Naive thymus-derived CD4-positive, alpha-beta T cell (primary cell): ENCODE data around the gene UFC1. TPM values are rescaled to one million over a fixed set of nuclear protein-coding genes. Genes with fewer than 3 reads are reported as not detected.

Experiments
- ATAC-seq: fragments of 150-1000 bp; cut with Tn5 transposase; 2 replicates; pipeline ENCODE4 v1.10.0; 2021; ENCODE audit warnings: mild to moderate bottlenecking, moderate library complexity
- CTCF ChIA-PET: fragments of 350-600 bp; sonication (Branson Sonifier 250); formaldehyde crosslinking; loops from one replicate; lab custom pipeline; 2021; ENCODE audit warnings: antibody characterized with exemption; lab: Charles Lee
- POLR2A ChIA-PET: fragments of 350-600 bp; sonication (Branson Sonifier 250); formaldehyde crosslinking; loops from one replicate; lab custom pipeline; 2021; ENCODE audit warnings: antibody characterized with exemption, inconsistent platforms; lab: Charles Lee
- DNase-seq, 9 donors: peaks; one replicate each; pipeline versions ENCODE4 v3.0.0 to v3.0.0-alpha.2; 2020 to 2022; ENCODE audit warnings: mixed read lengths in 1 of 9
- H3K27ac ChIP-seq: one replicate; pipeline ENCODE4 v1.7.0; 2013; ENCODE audit warnings: mild to moderate bottlenecking, low read depth, low read length, moderate library complexity
- H3K27me3 ChIP-seq, 2 donors: one replicate each; pipeline ENCODE4 v1.7.0; 2013; ENCODE audit warnings: low read length in 2 of 2, mild to moderate bottlenecking in 2 of 2, moderate library complexity in 2 of 2; ENCODE audit not compliant: control insufficient read depth in 2 of 2, insufficient read depth in 2 of 2
- H3K36me3 ChIP-seq, 3 experiments: 1 replicate in 2 of 3; 2 replicates in 1 of 3; pipeline ENCODE4 v1.7.0; 2013; ENCODE audit warnings: low read length in 3 of 3, mild to moderate bottlenecking in 3 of 3, moderate library complexity in 1 of 3; ENCODE audit not compliant: insufficient read depth in 3 of 3, control insufficient read depth in 2 of 3
- H3K4me1 ChIP-seq, 2 donors: one replicate each; pipeline ENCODE4 v1.7.0; 2013; ENCODE audit warnings: low read length in 2 of 2, mild to moderate bottlenecking in 2 of 2, moderate library complexity in 1 of 2; ENCODE audit not compliant: control insufficient read depth in 2 of 2, insufficient read depth in 2 of 2
- H3K4me3 ChIP-seq: 2 replicates; pipeline ENCODE4 v1.7.0; 2013; ENCODE audit warnings: mild to moderate bottlenecking, low read length
- H3K9me3 ChIP-seq, 3 experiments: 1 replicate in 2 of 3; 2 replicates in 1 of 3; pipeline ENCODE4 v1.7.0; 2013; ENCODE audit warnings: low read length in 3 of 3; ENCODE audit not compliant: control insufficient read depth in 2 of 3
- H3K27ac Mint-ChIP-seq, 9 donors: one replicate each; pipeline ENCODE4 v1.8.0; 2020 to 2022; ENCODE audit warnings: mixed read lengths in 9 of 9, mild to moderate bottlenecking in 8 of 9, moderate library complexity in 5 of 9, inconsistent platforms in 2 of 9
- H3K27me3 Mint-ChIP-seq, 5 donors: one replicate each; pipeline ENCODE4 v1.8.0; 2021 to 2022; ENCODE audit warnings: mixed read lengths in 5 of 5, mild to moderate bottlenecking in 1 of 5
- H3K36me3 Mint-ChIP-seq, 5 donors: one replicate each; pipeline ENCODE4 v1.8.0; 2020 to 2022; ENCODE audit warnings: mixed read lengths in 5 of 5, mild to moderate bottlenecking in 3 of 5, inconsistent platforms in 1 of 5
- H3K4me1 Mint-ChIP-seq, 7 donors: one replicate each; pipeline ENCODE4 v1.8.0; 2020 to 2022; ENCODE audit warnings: mixed read lengths in 7 of 7, mild to moderate bottlenecking in 3 of 7, inconsistent platforms in 1 of 7
- H3K4me3 Mint-ChIP-seq, 10 donors: one replicate each; pipeline ENCODE4 v1.8.0; 2020 to 2022; ENCODE audit warnings: mild to moderate bottlenecking in 10 of 10, mixed read lengths in 10 of 10, moderate library complexity in 6 of 10, inconsistent platforms in 2 of 10
- H3K9me3 Mint-ChIP-seq, 11 donors: one replicate each; pipeline ENCODE4 v1.8.0; 2020 to 2022; ENCODE audit warnings: mixed read lengths in 11 of 11, mild to moderate bottlenecking in 4 of 11, inconsistent platforms in 1 of 11, moderate library complexity in 1 of 11
- intact Hi-C, 2 donors: fragments of 100-400 bp; cut with micrococcal nuclease; formaldehyde crosslinking; loops; one replicate each; pipeline ENCODE4 v1.15.1; 2023
- polyA plus RNA-seq, 2 donors: library from polyadenylated mRNA; unstranded; fragments of 300-500 nt; fragmentation: Illumina TruSeq; gene quantifications; one replicate each; pipeline ENCODE4 v1.2.3, GENCODE V29; 2021
- total RNA-seq, 6 experiments: library from RNA in 5 of 6; stranded (reverse) in 5 of 6; gene quantifications; 1 replicate in 5 of 6; 2 replicates in 1 of 6; pipeline ENCODE4 v1.2.3 and lab custom pipeline; 2021 to 2026

The UFC1 gene
- total and polyA plus RNA-seq, 7 experiments from 2014 or later: 83.7 to 132 (median 106) TPM

GRCh38 chr1:161158316-161159010 lies 4.7 kb downstream of the UFC1 start:
- DNase-seq (no peak), ATAC-seq (no peak)
- H3K4me1 Mint-ChIP-seq: peaks cover 32 to 76% (median 70%) of the 10 kb centered on the region in 7 donors
- H3K27ac Mint-ChIP-seq: peak overlapping the region; percentile 89 to 97 (median 93)
- peak overlapping the region; percentile 88 to 94 (median 92) for H3K4me3 Mint-ChIP-seq
- Histone ChIP-seq H3K27ac (peak overlapping the region; percentile 84), H3K36me3 (peaks cover 0 to 49% (median 0%) of the 10 kb centered on the region in 3 experiments), H3K4me1 (peaks cover 31 to 34% of the 10 kb centered on the region in 2 donors), H3K4me3 (peak overlapping the region; percentile 68), H3K27me3 (no peaks in the 10 kb centered on the region), H3K9me3 (no peaks in the 10 kb centered on the region)
- peaks cover 11 to 23% (median 18%) of the 10 kb centered on the region in 5 donors for H3K36me3 Mint-ChIP-seq
- H3K9me3 Mint-ChIP-seq: no peaks in the 10 kb centered on the region
- H3K27me3 Mint-ChIP-seq: no peaks in the 10 kb centered on the region
- intact Hi-C loops: loop anchor here (1.0 to 5.0 kb wide), 7 partner anchors 18 to 321 kb away; partner anchors contain the start of genes DEDD (in 2 of the 2), NDUFS2 (in 2 of the 2) and B4GALT3 (in 1 of the 2)
- POLR2A ChIA-PET: interaction anchor here (0.7 to 6.2 kb wide), 14 partner anchors 8 to 148 kb away, joined by 3 to 63 read pairs (median 4); partner anchors contain the start of genes ADAMTS4, ARHGAP30, DEDD and PPOX
- CTCF ChIA-PET: interaction anchor here (0.5 to 2.1 kb wide), 8 partner anchors 7 to 115 kb away, joined by 3 to 9 read pairs (median 4); partner anchors contain the start of genes DEDD and PPOX

GRCh38 chr1:161159087-161159912 lies 5.5 kb downstream of the UFC1 start, which contains the start of gene USP21:
Gene USP21, plus strand, starts transcription at chr1:161159500. Its CDS starts 1,141 bp downstream, at chr1:161160641.
- Mint-ChIP-seq H3K9me3 (no peaks in the 10 kb centered on the region), H3K4me1 (peaks cover 35 to 76% (median 67%) of the 10 kb centered on the region in 7 donors), H3K36me3 (peaks cover 14 to 26% (median 21%) of the 10 kb centered on the region in 5 donors), H3K27ac (peak within 1 kb of the TSS; percentile 89 to 97 (median 93)), H3K4me3 (peak within 1 kb of the TSS; percentile 88 to 94 (median 92)), H3K27me3 (no peaks in the 10 kb centered on the region)
- ChIA-PET CTCF (interaction anchor here (1.4 kb wide), 1 partner anchor 27 kb away, joined by 3 read pairs; the partner anchor contains the start of gene DEDD), POLR2A (interaction anchor here (0.9 to 6.2 kb wide), 8 partner anchors 7 to 114 kb away, joined by 3 to 63 read pairs (median 6); partner anchors contain the start of genes PPOX and USF1)
- Histone ChIP-seq H3K4me1 (peaks cover 31 to 34% of the 10 kb centered on the region in 2 donors), H3K9me3 (no peaks in the 10 kb centered on the region), H3K27me3 (no peaks in the 10 kb centered on the region), H3K36me3 (peaks cover 0 to 58% (median 0%) of the 10 kb centered on the region in 3 experiments), H3K27ac (peak within 1 kb of the TSS; percentile 84), H3K4me3 (peak within 1 kb of the TSS; percentile 68)
- ATAC-seq: peak; percentile 95
- DNase-seq: peak; percentile 86 to 93 (median 91)
- intact Hi-C loops: loop anchor here (1.0 to 5.0 kb wide), 7 partner anchors 18 to 322 kb away; partner anchors contain the start of genes DEDD (in 2 of the 2), NDUFS2 (in 2 of the 2) and B4GALT3 (in 1 of the 2)

- no peaks in the 10 kb centered on the region for H3K9me3 ChIP-seq
- ChIA-PET CTCF (no interaction called here), POLR2A (interaction anchor here (1.0 kb wide), 1 partner anchor 42 kb away, joined by 3 read pairs; the partner anchor contains the start of gene NDUFS2)
- ATAC-seq (no peak), DNase-seq (no peak)
- Mint-ChIP-seq H3K4me1 (peaks cover 33 to 78% (median 66%) of the 10 kb centered on the region in 7 donors), H3K4me3 (peak overlapping the region; percentile 88 to 94 (median 92)), H3K36me3 (peaks cover 13 to 26% (median 21%) of the 10 kb centered on the region in 5 donors), H3K27ac (peak overlapping the region; percentile 67 to 97 (median 91)), H3K9me3 (no peaks in the 10 kb centered on the region), H3K27me3 (no peaks in the 10 kb centered on the region)
- intact Hi-C loops: loop anchor here (1.0 to 5.0 kb wide), 7 partner anchors 17 to 323 kb away; partner anchors contain the start of genes DEDD (in 2 of the 2), NDUFS2 (in 2 of the 2) and B4GALT3 (in 1 of the 2)
- peak overlapping the region; percentile 68 for H3K4me3 ChIP-seq
- peak overlapping the region; percentile 84 for H3K27ac ChIP-seq
- H3K36me3 ChIP-seq: peaks cover 0 to 64% (median 0%) of the 10 kb centered on the region in 3 experiments
- H3K4me1 ChIP-seq: peaks cover 27 to 30% of the 10 kb centered on the region in 2 donors
- H3K27me3 ChIP-seq: no peaks in the 10 kb centered on the region
Measured at GRCh38 chr1:161159913-161160243, 6.1 kb downstream of the UFC1 start.

- H3K36me3 Mint-ChIP-seq: peaks cover 5 to 26% (median 18%) of the 10 kb centered on the region in 5 donors
- intact Hi-C loops: no loop called here
- DNase-seq: no peak
- Histone ChIP-seq H3K4me1 (peaks cover 22 to 28% of the 10 kb centered on the region in 2 donors), H3K36me3 (peaks cover 0 to 64% (median 0%) of the 10 kb centered on the region in 3 experiments), H3K9me3 (no peaks in the 10 kb centered on the region), H3K27me3 (no peaks in the 10 kb centered on the region), H3K4me3 (no peak overlapping the region), H3K27ac (peak overlapping the region; percentile 84)
- POLR2A ChIA-PET: interaction anchor here (1.0 to 2.6 kb wide), 3 partner anchors 16 to 41 kb away, joined by 3 to 9 read pairs (median 8); partner anchors contain the start of genes B4GALT3 and NDUFS2
- H3K4me3 Mint-ChIP-seq: peak overlapping the region; percentile 88 to 94 (median 92)
- H3K9me3 Mint-ChIP-seq: no peaks in the 10 kb centered on the region
- CTCF ChIA-PET: no interaction called here
- H3K4me1 Mint-ChIP-seq: peaks cover 33 to 78% (median 65%) of the 10 kb centered on the region in 7 donors
- peak overlapping the region in 7 of 9 donors; percentile 32 to 91 (median 79) for H3K27ac Mint-ChIP-seq
- H3K27me3 Mint-ChIP-seq: no peaks in the 10 kb centered on the region
- ATAC-seq: no peak
Measured at GRCh38 chr1:161160671-161161145, 6.9 kb downstream of the UFC1 start.

GRCh38 chr1:161161652-161162051 lies 7.9 kb downstream of the UFC1 start:
- peaks cover 5 to 26% (median 17%) of the 10 kb centered on the region in 5 donors for H3K36me3 Mint-ChIP-seq
- no peak overlapping the region for H3K4me3 ChIP-seq
- peak overlapping the region in 7 of 10 donors; percentile 20 to 94 (median 47) for H3K4me3 Mint-ChIP-seq

More at GRCh38 chr1:161161652-161162051, 7.9 kb downstream of the UFC1 start:
- CTCF ChIA-PET: interaction anchor here (0.6 to 1.6 kb wide), 3 partner anchors 21 to 220 kb away, joined by 3 to 4 read pairs (median 4); no protein-coding TSS in a partner anchor
- DNase-seq (no peak), ATAC-seq (no peak)
- Mint-ChIP-seq H3K9me3 (no peaks in the 10 kb centered on the region), H3K27me3 (no peaks in the 10 kb centered on the region), H3K4me1 (peaks cover 37 to 83% (median 69%) of the 10 kb centered on the region in 7 donors), H3K27ac (peak overlapping the region in 7 of 9 donors; percentile 24 to 89 (median 74))
- Histone ChIP-seq H3K9me3 (no peaks in the 10 kb centered on the region), H3K27ac (no peak overlapping the region), H3K27me3 (no peaks in the 10 kb centered on the region), H3K4me1 (peaks cover 26 to 28% of the 10 kb centered on the region in 2 donors), H3K36me3 (peaks cover 0 to 64% (median 0%) of the 10 kb centered on the region in 3 experiments)
- intact Hi-C loops: no loop called here
- POLR2A ChIA-PET: interaction anchor here (0.5 to 2.6 kb wide), 9 partner anchors 8 to 110 kb away, joined by 3 to 9 read pairs (median 5); partner anchors contain the start of genes B4GALT3, NDUFS2 and UFC1
